Measurements from ENCODE around the gene SPESP1.

SPESP1 gene

DNA sequence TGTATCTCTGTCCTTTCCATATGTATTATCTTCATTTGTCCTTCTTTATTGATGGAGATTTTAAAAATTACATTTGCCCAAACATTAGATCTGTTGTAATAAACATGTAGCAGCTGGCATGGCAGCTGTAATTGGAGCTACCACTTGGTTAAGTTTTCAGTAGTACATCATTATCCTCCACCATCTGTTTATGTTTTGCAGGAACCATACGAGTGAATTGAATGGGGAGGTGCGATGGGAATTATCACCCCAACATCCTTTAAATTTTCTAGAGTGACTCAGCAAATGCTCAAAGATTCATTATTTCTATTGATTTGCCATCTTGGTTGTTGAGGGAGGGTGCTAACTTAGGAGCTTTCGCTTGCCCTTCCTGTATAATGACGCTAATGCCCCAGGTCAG is 51.6 kb downstream of the SPESP1 start:
- TF ChIP-seq, protein P1, sequence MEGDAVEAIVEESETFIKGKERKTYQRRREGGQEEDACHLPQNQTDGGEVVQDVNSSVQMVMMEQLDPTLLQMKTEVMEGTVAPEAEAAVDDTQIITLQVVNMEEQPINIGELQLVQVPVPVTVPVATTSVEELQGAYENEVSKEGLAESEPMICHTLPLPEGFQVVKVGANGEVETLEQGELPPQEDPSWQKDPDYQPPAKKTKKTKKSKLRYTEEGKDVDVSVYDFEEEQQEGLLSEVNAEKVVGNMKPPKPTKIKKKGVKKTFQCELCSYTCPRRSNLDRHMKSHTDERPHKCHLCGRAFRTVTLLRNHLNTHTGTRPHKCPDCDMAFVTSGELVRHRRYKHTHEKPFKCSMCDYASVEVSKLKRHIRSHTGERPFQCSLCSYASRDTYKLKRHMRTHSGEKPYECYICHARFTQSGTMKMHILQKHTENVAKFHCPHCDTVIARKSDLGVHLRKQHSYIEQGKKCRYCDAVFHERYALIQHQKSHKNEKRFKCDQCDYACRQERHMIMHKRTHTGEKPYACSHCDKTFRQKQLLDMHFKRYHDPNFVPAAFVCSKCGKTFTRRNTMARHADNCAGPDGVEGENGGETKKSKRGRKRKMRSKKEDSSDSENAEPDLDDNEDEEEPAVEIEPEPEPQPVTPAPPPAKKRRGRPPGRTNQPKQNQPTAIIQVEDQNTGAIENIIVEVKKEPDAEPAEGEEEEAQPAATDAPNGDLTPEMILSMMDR (IDR thresholded peaks at IDR 0.05) = no peak

DNA sequence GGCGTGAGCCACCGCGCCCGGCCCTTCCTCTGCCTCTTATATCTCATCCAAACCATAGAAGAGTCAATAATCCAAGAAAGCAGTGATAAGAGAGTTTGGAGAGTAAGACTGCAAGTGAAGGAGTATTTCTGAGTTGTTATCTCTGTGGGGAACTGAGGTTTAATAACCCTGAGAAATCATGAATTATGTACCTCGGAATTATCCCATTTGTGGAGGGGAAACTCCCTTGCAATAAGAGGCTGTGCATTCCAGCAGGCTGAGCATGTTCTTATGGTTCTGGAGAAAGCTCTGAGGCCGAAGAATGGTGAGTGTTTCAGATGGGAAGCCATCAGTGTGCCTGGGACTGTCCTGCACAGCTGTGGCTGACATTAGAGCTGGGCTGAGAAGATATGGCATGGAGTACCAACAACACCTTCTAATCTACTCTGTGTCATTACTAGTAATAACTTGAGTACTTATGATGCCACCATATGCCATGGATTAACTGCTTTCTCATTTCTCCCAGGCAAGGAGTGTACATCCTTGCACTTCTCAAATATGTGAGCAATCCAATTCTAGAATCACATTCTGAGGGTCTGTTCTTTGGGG is 52.7 kb downstream of the SPESP1 start:
- TF ChIP-seq, protein P1 (IDR thresholded peaks at IDR 0.05) = no peak

DNA sequence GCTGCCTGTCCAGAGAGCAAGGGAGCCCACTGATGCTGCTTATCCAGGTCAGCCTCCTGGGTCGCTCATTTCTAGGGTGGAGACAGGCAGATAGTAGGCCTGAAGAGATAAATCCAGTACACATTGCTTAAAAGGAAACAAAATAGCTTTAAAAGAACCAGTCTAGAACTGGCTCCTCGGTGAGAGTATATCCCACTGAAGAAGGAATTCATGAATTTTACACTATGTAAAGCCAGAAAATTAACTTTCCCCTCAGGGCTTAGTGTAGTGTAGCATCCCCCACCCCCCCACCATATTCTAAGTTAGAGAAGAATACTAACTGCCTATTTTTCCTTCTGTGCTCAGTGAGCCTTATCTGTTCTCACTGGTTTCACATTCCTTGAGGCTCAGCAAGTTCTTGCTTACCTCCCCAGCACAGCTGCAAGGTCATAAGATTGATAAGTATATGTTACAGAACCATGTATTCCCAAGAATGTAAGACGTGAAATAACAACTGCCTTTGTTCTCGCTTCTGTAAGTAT is 53.7 kb downstream of the SPESP1 start:
- TF ChIP-seq, protein P1 (IDR thresholded peaks at IDR 0.05) = no peak

DNA sequence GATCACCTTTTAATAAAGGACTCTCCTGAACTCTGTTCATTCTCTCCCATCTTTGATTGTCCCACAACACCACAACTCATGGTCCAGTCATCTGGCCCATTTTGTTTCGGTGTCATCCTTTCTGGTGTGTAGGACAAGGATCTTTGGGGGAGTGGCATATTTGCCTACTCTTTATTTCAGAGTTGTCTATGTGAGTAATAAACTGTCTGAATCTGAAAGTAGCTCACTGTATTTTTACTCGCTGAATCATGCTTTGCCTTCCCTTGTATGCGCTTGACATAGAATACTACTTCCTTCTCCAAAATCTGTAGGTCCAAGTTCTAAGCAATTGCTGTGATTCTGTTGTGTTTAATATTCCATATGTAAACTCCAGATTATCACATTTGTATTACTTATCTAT is 54.3 kb downstream of the SPESP1 start:
- TF ChIP-seq, protein P1 (IDR thresholded peaks at IDR 0.05) = no peak

DNA sequence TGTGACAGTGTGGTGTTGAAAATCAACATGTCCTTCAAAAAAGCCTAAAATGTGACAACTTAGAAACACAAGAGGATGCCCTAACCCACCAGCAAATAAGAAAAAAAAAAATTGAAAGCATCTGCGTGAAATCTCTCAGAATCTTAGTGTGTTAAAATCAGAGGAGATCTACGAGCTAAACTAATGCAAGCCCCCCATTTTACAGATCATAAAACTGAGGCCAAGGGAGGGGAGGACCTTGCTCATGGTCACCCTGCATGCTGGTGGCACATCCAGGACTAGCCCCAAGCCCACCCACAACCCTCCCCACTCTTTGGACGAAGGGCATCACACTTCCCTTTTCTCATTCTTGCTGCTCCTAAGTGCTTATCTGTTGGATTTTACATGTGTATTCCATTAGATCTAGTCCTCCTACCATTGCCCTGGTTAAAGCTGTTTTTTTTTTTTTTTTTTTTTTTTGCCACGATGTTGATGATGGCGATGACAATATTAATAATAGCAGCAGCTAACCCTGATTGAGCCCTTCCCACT is 55.1 kb downstream of the SPESP1 start:
- TF ChIP-seq, protein P1 (IDR thresholded peaks at IDR 0.05) = no peak

DNA sequence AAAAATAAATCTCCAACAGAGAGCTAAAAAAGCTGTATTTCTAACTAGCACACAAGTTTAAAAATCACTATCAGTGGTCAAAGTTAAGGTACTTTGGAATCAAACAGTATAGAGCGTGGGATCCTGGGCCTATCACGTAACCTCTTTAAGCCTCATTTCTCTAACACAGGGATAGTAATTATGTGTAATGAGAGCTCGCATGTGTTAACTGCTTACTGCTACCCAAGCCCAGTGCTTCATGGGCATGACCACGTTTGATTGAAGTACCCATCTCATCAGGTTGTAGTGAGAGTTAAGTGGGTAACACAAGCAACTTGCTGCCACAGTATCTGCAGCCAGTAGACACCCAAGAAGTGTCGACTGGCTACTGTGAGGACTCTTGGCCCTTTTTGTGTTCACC is 56.0 kb downstream of the SPESP1 start:
- TF ChIP-seq, protein P1 (IDR thresholded peaks at IDR 0.05) = no peak

DNA sequence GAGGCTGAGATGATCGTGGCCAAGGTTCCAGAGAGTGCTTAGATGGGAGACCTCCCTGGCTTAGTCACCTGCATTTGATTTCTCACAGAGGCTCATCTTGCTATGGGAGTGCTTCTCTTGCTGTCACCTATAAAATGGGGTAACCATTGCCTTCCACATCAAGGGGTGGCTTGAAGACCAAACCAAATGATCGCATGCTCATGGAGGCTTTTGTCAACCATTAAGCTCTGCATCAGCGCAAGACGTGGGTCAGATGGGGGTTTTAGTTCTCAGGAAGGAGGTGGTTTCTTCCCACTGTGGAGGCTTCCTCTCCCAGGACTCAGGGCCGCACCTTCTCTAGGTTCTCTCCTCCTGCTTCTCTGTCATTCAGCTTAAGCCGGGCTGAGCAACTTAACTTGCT is 56.8 kb downstream of the SPESP1 start:
- TF ChIP-seq, protein P1 (IDR thresholded peaks at IDR 0.05) = no peak

Data from LNCAP (cell line).